OCI-LY7 (cell line): ENCODE data around the gene CAPN9.

Experiments used
- EZH2phosphoT487 ChIP-seq: fragments of 200-600 bp; sonication (generic); IDR thresholded peaks from 2 replicates; pipeline ENCODE4 v1.6.1; 2018; ENCODE audit warnings: low read depth, borderline replicate concordance, mild to moderate bottlenecking, mixed run types, antibody characterized with exemption, low read length, moderate library complexity, mixed read lengths
- TF ChIP-seq, protein P1 (sequence below): fragments of 200-600 bp; sonication (generic); conservative IDR thresholded peaks from 2 replicates; pipeline ENCODE4 v1.5.1; 2014; ENCODE audit warnings: mild to moderate bottlenecking, antibody characterized with exemption, low read length, moderate library complexity, mixed read lengths

DNA sequence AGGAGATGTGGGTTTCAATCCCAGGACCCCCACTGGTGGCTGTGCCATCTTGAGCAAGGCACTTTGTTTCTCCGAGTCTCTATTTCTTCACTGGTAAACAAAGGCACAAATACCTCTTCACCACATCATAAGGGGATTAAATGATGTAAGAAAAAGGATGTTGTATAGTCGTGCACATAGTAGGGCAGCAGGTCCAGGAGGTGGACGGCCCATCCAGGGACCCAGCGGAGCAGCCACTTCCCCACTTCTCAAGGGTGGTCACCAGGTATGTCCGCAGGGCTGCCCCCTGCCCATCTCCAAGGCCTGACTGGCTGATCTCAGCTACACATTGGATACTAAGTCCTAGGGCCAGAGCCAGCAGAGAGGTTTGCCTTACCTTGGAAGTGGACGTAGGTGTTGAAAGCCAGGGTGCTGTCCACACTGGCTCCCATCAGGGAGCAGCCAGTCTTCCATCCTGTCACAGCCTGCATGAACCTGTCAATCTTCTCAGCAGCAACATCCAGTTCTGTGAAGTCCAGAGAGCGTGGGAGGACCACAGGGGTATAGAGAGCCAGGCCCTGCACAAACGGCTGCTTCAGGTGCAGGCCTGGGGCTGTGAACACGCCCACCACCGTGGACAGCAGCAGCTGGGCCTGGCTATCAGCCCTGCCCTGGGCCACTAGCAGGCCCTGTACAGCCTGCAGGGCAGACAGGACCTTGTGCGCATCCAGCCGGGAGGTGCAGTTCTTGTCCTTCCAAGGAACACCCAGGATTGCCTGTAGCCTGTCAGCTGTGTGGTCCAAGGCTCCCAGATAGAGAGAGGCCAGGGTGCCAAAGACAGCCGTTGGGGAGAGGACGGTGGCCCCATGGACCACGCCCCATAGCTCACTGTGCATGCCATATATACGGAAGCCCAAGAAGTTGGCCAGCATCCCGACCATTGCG is 37.3 kb upstream of the CAPN9 start:
- TF ChIP-seq, protein P1, sequence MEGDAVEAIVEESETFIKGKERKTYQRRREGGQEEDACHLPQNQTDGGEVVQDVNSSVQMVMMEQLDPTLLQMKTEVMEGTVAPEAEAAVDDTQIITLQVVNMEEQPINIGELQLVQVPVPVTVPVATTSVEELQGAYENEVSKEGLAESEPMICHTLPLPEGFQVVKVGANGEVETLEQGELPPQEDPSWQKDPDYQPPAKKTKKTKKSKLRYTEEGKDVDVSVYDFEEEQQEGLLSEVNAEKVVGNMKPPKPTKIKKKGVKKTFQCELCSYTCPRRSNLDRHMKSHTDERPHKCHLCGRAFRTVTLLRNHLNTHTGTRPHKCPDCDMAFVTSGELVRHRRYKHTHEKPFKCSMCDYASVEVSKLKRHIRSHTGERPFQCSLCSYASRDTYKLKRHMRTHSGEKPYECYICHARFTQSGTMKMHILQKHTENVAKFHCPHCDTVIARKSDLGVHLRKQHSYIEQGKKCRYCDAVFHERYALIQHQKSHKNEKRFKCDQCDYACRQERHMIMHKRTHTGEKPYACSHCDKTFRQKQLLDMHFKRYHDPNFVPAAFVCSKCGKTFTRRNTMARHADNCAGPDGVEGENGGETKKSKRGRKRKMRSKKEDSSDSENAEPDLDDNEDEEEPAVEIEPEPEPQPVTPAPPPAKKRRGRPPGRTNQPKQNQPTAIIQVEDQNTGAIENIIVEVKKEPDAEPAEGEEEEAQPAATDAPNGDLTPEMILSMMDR: no peak
- no peak for TF ChIP-seq EZH2phosphoT487
